Sigmoid colon (tissue), 7 donors: ENCODE data around the gene STX12. TPM values are rescaled to one million over a fixed set of nuclear protein-coding genes. Genes with fewer than 3 reads are reported as not detected.

ENCODE experiments used
- DNase-seq: peaks from one replicate; pipeline ENCODE4 v3.0.0-alpha.2; 2019
- H3K27ac ChIP-seq, 4 donors: fragments of 200-600 bp; sonication (generic); one replicate each; pipeline ENCODE4 v1.5.1; 2016 to 2019; ENCODE audit warnings: mild to moderate bottlenecking in 1 of 4
- H3K27me3 ChIP-seq, 3 donors: fragments of 200-600 bp; sonication (generic); one replicate each; pipeline ENCODE4 v1.5.1; 2019; ENCODE audit warnings: mild to moderate bottlenecking in 1 of 3
- H3K36me3 ChIP-seq, 4 donors: fragments of 200-600 bp; sonication (generic); one replicate each; pipeline ENCODE4 v1.5.1; 2016 to 2019
- H3K4me1 ChIP-seq, 4 donors: fragments of 200-600 bp; sonication (generic); one replicate each; pipeline ENCODE4 v1.5.1; 2017 to 2019
- H3K4me3 ChIP-seq, 4 donors: fragments of 200-600 bp; sonication (generic); one replicate each; pipeline ENCODE4 v1.5.1; 2017 to 2019; ENCODE audit warnings: mild to moderate bottlenecking in 2 of 4, moderate library complexity in 1 of 4
- H3K9me3 ChIP-seq, 4 donors: fragments of 200-600 bp in 3 of 4; sonication (generic) in 3 of 4; one replicate each; pipeline versions ENCODE4 v1.5.1 to v1.6.1; 2013 to 2019
- EP300 ChIP-seq, 4 donors: sonication (generic); formaldehyde crosslinking; IDR thresholded peaks; one replicate each; pipeline ENCODE4 v1.6.1; 2017; ENCODE audit warnings: antibody characterized with exemption in 4 of 4
- POLR2A ChIP-seq, 2 donors: fragments of 450-650 bp; IDR thresholded peaks; one replicate each; pipeline ENCODE4 v1.6.1; 2016; ENCODE audit warnings: antibody characterized with exemption in 2 of 2, mild to moderate bottlenecking in 2 of 2, moderate library complexity in 2 of 2
- POLR2AphosphoS5 ChIP-seq, 4 donors: sonication (generic); formaldehyde crosslinking; IDR thresholded peaks; one replicate each; pipeline ENCODE4 v1.6.1; 2017; ENCODE audit warnings: antibody characterized with exemption in 4 of 4
- WGBS, 2 donors: extraction: QIAGEN DNeasy Blood & Tissue Kit; methylation state at CpG; one replicate each; pipeline ENCODE4 v1.1.7; 2013; 5-methylcytosine and 5-hydroxymethylcytosine counted together
- intact Hi-C: fragments of 100-400 bp; cut with DNase I; formaldehyde crosslinking; loops from one replicate; pipeline ENCODE4 v1.15.1; 2023
- polyA plus RNA-seq, 3 donors: library from polyadenylated mRNA; stranded (reverse); fragments of 200-250 nt; gene quantifications; one replicate each; pipeline ENCODE4 v1.2.3, GENCODE V29; 2013
- total RNA-seq, 4 donors: library from RNA; depleted of rRNA; stranded (reverse); fragments of >200 nt; gene quantifications; one replicate each; pipeline ENCODE4 v1.1.0, GENCODE V29; 2016
- TF ChIP-seq, protein P1 (sequence below), 4 experiments: fragments of 450-650 bp in 3 of 4; fragments of 200-600 bp in 1 of 4; IDR thresholded peaks; one replicate each; pipeline ENCODE4 v1.5.1; 2016 to 2019; ENCODE audit warnings: antibody characterized with exemption in 4 of 4, mild to moderate bottlenecking in 3 of 4, moderate library complexity in 2 of 4
- donor health status: healthy with polysubstance abuse.
- donor health status: Bipolar disorder and iron deficiency.
- donor health status: healthy.

STX12 gene
- total and polyA plus RNA-seq, 7 donors: 38.5 to 78.6 (median 54.2) TPM

GRCh38 chr1:27745466-27745865 is 27.6 kb upstream of the STX12 start:
- H3K36me3 ChIP-seq: peaks cover 18 to 75% (median 41%) of the 10 kb centered on the region in 4 donors
- H3K4me3 ChIP-seq: no peak overlapping the region
- no peak for DNase-seq
- WGBS, 2 donors: 92 to 93% methylated on average over 4 of the region's 4 CpGs
- TF ChIP-seq EP300 (IDR thresholded peaks at IDR 0.05): no peak
- TF ChIP-seq, protein P1, sequence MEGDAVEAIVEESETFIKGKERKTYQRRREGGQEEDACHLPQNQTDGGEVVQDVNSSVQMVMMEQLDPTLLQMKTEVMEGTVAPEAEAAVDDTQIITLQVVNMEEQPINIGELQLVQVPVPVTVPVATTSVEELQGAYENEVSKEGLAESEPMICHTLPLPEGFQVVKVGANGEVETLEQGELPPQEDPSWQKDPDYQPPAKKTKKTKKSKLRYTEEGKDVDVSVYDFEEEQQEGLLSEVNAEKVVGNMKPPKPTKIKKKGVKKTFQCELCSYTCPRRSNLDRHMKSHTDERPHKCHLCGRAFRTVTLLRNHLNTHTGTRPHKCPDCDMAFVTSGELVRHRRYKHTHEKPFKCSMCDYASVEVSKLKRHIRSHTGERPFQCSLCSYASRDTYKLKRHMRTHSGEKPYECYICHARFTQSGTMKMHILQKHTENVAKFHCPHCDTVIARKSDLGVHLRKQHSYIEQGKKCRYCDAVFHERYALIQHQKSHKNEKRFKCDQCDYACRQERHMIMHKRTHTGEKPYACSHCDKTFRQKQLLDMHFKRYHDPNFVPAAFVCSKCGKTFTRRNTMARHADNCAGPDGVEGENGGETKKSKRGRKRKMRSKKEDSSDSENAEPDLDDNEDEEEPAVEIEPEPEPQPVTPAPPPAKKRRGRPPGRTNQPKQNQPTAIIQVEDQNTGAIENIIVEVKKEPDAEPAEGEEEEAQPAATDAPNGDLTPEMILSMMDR (IDR thresholded peaks at IDR 0.05): no peak
- TF ChIP-seq POLR2AphosphoS5 (IDR thresholded peaks at IDR 0.05): no peak
- no peak for TF ChIP-seq POLR2A (IDR thresholded peaks at IDR 0.05)
- H3K9me3 ChIP-seq: no peaks in the 10 kb centered on the region
- H3K27me3 ChIP-seq: no peaks in the 10 kb centered on the region
- no peaks in the 10 kb centered on the region for H3K4me1 ChIP-seq
- intact Hi-C loops: no loop called here
- no peak overlapping the region for H3K27ac ChIP-seq

- DNase-seq: no peak
- 73 to 83% methylated on average over 3 of the region's 3 CpGs for WGBS, 2 donors
- intact Hi-C loops: no loop called here
- Histone ChIP-seq H3K9me3 (no peaks in the 10 kb centered on the region), H3K27ac (peak overlapping the region in 1 of 4 donors; percentile 27), H3K4me1 (peaks cover 0 to 6% (median 0%) of the 10 kb centered on the region in 4 donors), H3K36me3 (peaks cover 10 to 89% (median 44%) of the 10 kb centered on the region in 4 donors), H3K4me3 (no peak overlapping the region), H3K27me3 (no peaks in the 10 kb centered on the region)
- TF ChIP-seq, protein P1 (IDR thresholded peaks at IDR 0.05): no peak
- TF ChIP-seq EP300 (IDR thresholded peaks at IDR 0.05): no peak
- TF ChIP-seq POLR2A (IDR thresholded peaks at IDR 0.05): no peak
- TF ChIP-seq POLR2AphosphoS5 (IDR thresholded peaks at IDR 0.05): no peak
Measured at GRCh38 chr1:27752360-27752759, 20.7 kb upstream of the STX12 start.

DNA sequence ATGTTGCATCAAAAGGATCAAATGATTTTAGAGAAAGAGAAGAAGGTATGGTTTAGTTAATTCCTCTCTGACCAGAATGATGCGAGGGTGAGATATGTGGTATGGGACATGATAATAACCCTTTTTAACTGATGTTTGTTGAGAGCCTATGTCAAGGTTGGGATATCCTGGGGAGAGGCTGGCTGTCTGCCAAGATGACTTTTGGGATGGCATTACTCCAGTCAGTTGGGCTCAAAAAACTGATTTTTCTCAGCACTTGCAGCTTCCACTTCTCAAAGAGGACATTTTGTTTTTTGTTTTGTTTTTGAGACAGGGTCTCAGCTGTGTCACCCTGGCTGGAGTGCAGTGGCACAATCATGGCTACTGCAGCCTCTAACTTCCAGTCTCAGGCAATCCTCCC is 17.7 kb upstream of the STX12 start:
- no peak for DNase-seq
- H3K4me1 ChIP-seq: peaks cover 0 to 6% (median 0%) of the 10 kb centered on the region in 4 donors
- TF ChIP-seq POLR2A (IDR thresholded peaks at IDR 0.05) (no peak), POLR2AphosphoS5 (IDR thresholded peaks at IDR 0.05) (no peak), EP300 (IDR thresholded peaks at IDR 0.05) (no peak)
- TF ChIP-seq, protein P1 (IDR thresholded peaks at IDR 0.05): no peak
- H3K4me3 ChIP-seq: no peak overlapping the region
- no peaks in the 10 kb centered on the region for H3K27me3 ChIP-seq
- no peak overlapping the region for H3K27ac ChIP-seq
- intact Hi-C loops: no loop called here
- 89 to 96% methylated on average over 1 of the region's 1 CpG for WGBS, 2 donors
- H3K9me3 ChIP-seq: no peaks in the 10 kb centered on the region
- H3K36me3 ChIP-seq: peaks cover 0 to 94% (median 41%) of the 10 kb centered on the region in 4 donors

GRCh38 chr1:27755865-27756264 is 17.2 kb upstream of the STX12 start:
- WGBS, 2 donors: 91 to 98% methylated on average over 4 of the region's 4 CpGs

GRCh38 chr1:27759236-27759635 is 13.8 kb upstream of the STX12 start:
- intact Hi-C loops: no loop called here
- Histone ChIP-seq H3K27me3 (no peaks in the 10 kb centered on the region), H3K4me3 (no peak overlapping the region), H3K9me3 (no peaks in the 10 kb centered on the region), H3K36me3 (peaks cover 0 to 81% (median 31%) of the 10 kb centered on the region in 4 donors), H3K27ac (no peak overlapping the region), H3K4me1 (peaks cover 0 to 6% (median 0%) of the 10 kb centered on the region in 4 donors)
- TF ChIP-seq, protein P1 (IDR thresholded peaks at IDR 0.05): no peak
- TF ChIP-seq POLR2AphosphoS5 (IDR thresholded peaks at IDR 0.05) (no peak), EP300 (IDR thresholded peaks at IDR 0.05) (no peak), POLR2A (IDR thresholded peaks at IDR 0.05) (no peak)
- no peak for DNase-seq
- 93 to 98% methylated on average over 2 of the region's 2 CpGs for WGBS, 2 donors

More at GRCh38 chr1:27755865-27756264, 17.2 kb upstream of the STX12 start:
- Histone ChIP-seq H3K36me3 (peaks cover 0 to 94% (median 36%) of the 10 kb centered on the region in 4 donors), H3K4me1 (peaks cover 0 to 6% (median 0%) of the 10 kb centered on the region in 4 donors), H3K9me3 (no peaks in the 10 kb centered on the region), H3K27ac (no peak overlapping the region), H3K27me3 (no peaks in the 10 kb centered on the region), H3K4me3 (no peak overlapping the region)
- no peak for DNase-seq
- TF ChIP-seq POLR2AphosphoS5 (IDR thresholded peaks at IDR 0.05) (peak in 1 of 4 donors; percentile 12), POLR2A (IDR thresholded peaks at IDR 0.05) (no peak)
- intact Hi-C loops: no loop called here
